Heart right ventricle (tissue), 16 donors: ENCODE measurements around the gene IQUB. TPM values are rescaled to one million over a fixed set of nuclear protein-coding genes. Genes with fewer than 3 reads are reported as not detected.
"Not testable (repeated sequence)": the region's sequence is repeated elsewhere in the genome, so short reads cannot be mapped to it uniquely, and the experiment has no call there.

Experiments used
- ATAC-seq, 8 donors: fragments of 200-7000 bp; cut with Tn5 transposase; one replicate each; pipeline ENCODE4 v1.9.1; 2020; ENCODE audit warnings: mild to moderate bottlenecking in 8 of 8, moderate library complexity in 8 of 8, moderate number of reproducible peaks in 1 of 8
- DNase-seq, 2 donors: peaks; one replicate each; pipeline ENCODE4 v3.0.0-alpha.2; 2020
- H3K27ac ChIP-seq, 10 donors: fragments of 200-600 bp; sonication (generic) in 2 of 10; one replicate each; pipeline versions ENCODE4 v1.5.0 to v1.8.0; 2020 to 2022; ENCODE audit warnings: mild to moderate bottlenecking in 3 of 10
- H3K27me3 ChIP-seq, 7 donors: fragments of 200-600 bp; one replicate each; pipeline ENCODE4 v1.8.0; 2021 to 2022; ENCODE audit warnings: mild to moderate bottlenecking in 2 of 7
- H3K36me3 ChIP-seq, 9 donors: fragments of 200-600 bp; sonication (generic) in 1 of 9; one replicate each; pipeline versions ENCODE4 v1.5.0 to v1.8.0; 2020 to 2022; ENCODE audit warnings: mild to moderate bottlenecking in 2 of 9
- H3K4me1 ChIP-seq, 9 donors: fragments of 200-600 bp; sonication (generic) in 1 of 9; one replicate each; pipeline versions ENCODE4 v1.5.0 to v1.8.0; 2020 to 2022; ENCODE audit warnings: mild to moderate bottlenecking in 4 of 9
- H3K4me3 ChIP-seq, 10 donors: fragments of 200-600 bp; sonication (generic) in 2 of 10; one replicate each; pipeline versions ENCODE4 v1.5.0 to v1.8.0; 2020 to 2022; ENCODE audit warnings: mild to moderate bottlenecking in 7 of 10, moderate library complexity in 2 of 10
- H3K9me3 ChIP-seq, 11 donors: fragments of 200-600 bp in 10 of 11; sonication (generic) in 2 of 11; one replicate each; pipeline versions ENCODE4 v1.5.0 to v1.8.0; 2013 to 2022; ENCODE audit warnings: mild to moderate bottlenecking in 2 of 11, control low read depth in 1 of 11, moderate library complexity in 1 of 11
- CTCF ChIP-seq, 9 donors: fragments of 200-600 bp; sonication (generic) in 2 of 9; IDR thresholded peaks; one replicate each; pipeline versions ENCODE4 v1.5.0 to v1.8.0; 2021 to 2022; ENCODE audit warnings: antibody characterized with exemption in 9 of 9, mild to moderate bottlenecking in 5 of 9, moderate library complexity in 1 of 9
- WGBS, 2 donors: extraction: QIAGEN DNeasy Blood & Tissue Kit; methylation state at CpG; one replicate each; pipeline ENCODE4 v1.1.7; 2013; ENCODE audit warnings: inconsistent platforms in 1 of 2; 5-methylcytosine and 5-hydroxymethylcytosine counted together
- intact Hi-C, 10 donors: fragments of 100-400 bp; cut with DNase I; formaldehyde crosslinking; loops; one replicate each; pipeline versions ENCODE4 v1.11.1 to v1.14.2; 2022
- polyA plus RNA-seq, 2 donors: library from polyadenylated mRNA; stranded (reverse); fragments of 200-250 nt; gene quantifications; one replicate each; pipeline ENCODE4 v1.2.3, GENCODE V29; 2013
- total RNA-seq, 10 donors: library from RNA; stranded (reverse); fragmentation: NEBNext Ultra II Directional in 3 of 10; extraction: Animal tissue kit (Norgen Biotek cat#: 25700) in 3 of 10; gene quantifications; one replicate each; pipeline versions ENCODE4 v1.2.1 to v1.2.4, GENCODE V29; 2021 to 2023
- donor health status: Arrhythmogenic right ventricular cardiomyopathy.
- donor health status: ischemic (EF 13 %, LVEDD 7.1; RV severe dilation, severe dysfunction).
- donor health status: healthy with polysubstance abuse.
- donor health status: DM: no; HTN: yes; CAD: no.
- donor health status: DM: no; HTN: no; CAD: no.
- donor health status: ischemic (EF 25% LVEDD 6.9; RV normal size, moderate dysfunction).
- donor health status: ischemic (EF 25% LVEDD 5.7; RV mildly dilated, moderate dysfunction).
- donor health status: healthy.
- donor health status: DM: yes; HTN: yes; CAD: no.
- donor health status: Ischemic cardiomyopathy.
- donor health status: ischemic (EF 35%, LVEDD 5.7; RV mildly dilated, moderate dysfunction).
- donor health status: nonischemic (EF 11% LVEDD 7.7; RV severe dilation, severe dysfunction).
- donor health status: DM: yes; HTN: yes; CAD: no.
- donor health status: PGD.
- donor health status: ischemic (EF 29% LVEDD 5.4; RV normal size, mild dysfunction).
- donor health status: nonischemic (EF 23%, LVEDD 6.1; RV moderate dilation, normal function).

The IQUB gene
- total and polyA plus RNA-seq, 12 donors, result 0.13 to 0.83 (median 0.51) TPM

- Histone ChIP-seq H3K27ac (no peak overlapping the region), H3K27me3 (peaks cover 0 to 35% (median 0%) of the 10 kb centered on the region in 7 donors), H3K9me3 (peaks cover 0 to 4% (median 0%) of the 10 kb centered on the region in 11 donors), H3K36me3 (no peaks in the 10 kb centered on the region), H3K4me3 (no peak overlapping the region), H3K4me1 (peaks cover 0 to 11% (median 3%) of the 10 kb centered on the region in 9 donors)
- DNase-seq (no peak), ATAC-seq (no peak)
- WGBS, 2 donors, result 92 to 96% methylated on average over 5 of the region's 5 CpGs
- intact Hi-C loops, result no loop called here
- TF ChIP-seq CTCF (IDR thresholded peaks at IDR 0.05), result no peak
These were observed 6.1 kb downstream of the IQUB start for GRCh38 chr7:123528265-123528664.

- intact Hi-C loops, result not testable (repeated sequence)
These were observed 6.6 kb downstream of the IQUB start for GRCh38 chr7:123527712-123528225.

GRCh38 chr7:123526533-123526932 is 7.9 kb downstream of the IQUB start:
- H3K27ac ChIP-seq, ATAC-seq, intact Hi-C loops, DNase-seq, H3K36me3 ChIP-seq, H3K9me3 ChIP-seq, H3K4me1 ChIP-seq, H3K4me3 ChIP-seq: not testable (repeated sequence)
- peaks cover 0 to 20% (median 0%) of the 10 kb centered on the region in 7 donors for H3K27me3 ChIP-seq
- WGBS, 2 donors, result 95 to 96% methylated on average over 6 of the region's 7 CpGs

More at GRCh38 chr7:123527712-123528225, 6.6 kb downstream of the IQUB start:
- not testable (repeated sequence) for H3K27ac ChIP-seq, ATAC-seq, DNase-seq, H3K4me3 ChIP-seq, H3K4me1 ChIP-seq, H3K36me3 ChIP-seq, H3K9me3 ChIP-seq
- 80 to 89% methylated on average over 18 to 20 of the region's 24 CpGs for WGBS, 2 donors
- H3K27me3 ChIP-seq, result peaks cover 0 to 30% (median 0%) of the 10 kb centered on the region in 7 donors

DNA sequence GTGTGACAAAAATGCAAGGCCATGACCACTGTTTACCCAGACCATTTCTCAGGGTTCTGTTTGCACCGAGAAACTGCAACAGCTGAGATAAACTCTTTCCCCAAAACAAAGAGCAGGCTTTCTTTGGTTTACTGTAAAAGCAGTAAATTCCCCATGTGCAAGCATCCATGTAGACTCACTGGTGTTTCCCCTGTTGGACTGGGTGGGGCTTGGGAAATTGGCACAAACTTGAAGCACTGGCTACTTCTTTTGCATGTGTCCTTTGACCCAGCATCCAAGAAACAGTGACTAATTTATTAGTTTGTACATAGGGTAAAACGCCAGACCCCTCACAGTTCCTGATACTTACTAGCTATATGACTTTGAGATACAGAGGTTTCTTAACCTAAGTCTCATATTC is 12.3 kb downstream of the IQUB start:
- Histone ChIP-seq H3K4me1 (no peaks in the 10 kb centered on the region), H3K4me3 (no peak overlapping the region), H3K9me3 (peaks cover 0 to 7% (median 0%) of the 10 kb centered on the region in 11 donors), H3K27me3 (no peaks in the 10 kb centered on the region), H3K36me3 (no peaks in the 10 kb centered on the region), H3K27ac (no peak overlapping the region)
- no peak for TF ChIP-seq CTCF (IDR thresholded peaks at IDR 0.05)
- intact Hi-C loops, result no loop called here
- ATAC-seq, result no peak
- WGBS, 2 donors, result 80 to 85% methylated on average over 2 of the region's 2 CpGs
- DNase-seq, result no peak

GRCh38 chr7:123505221-123505620 is 29.2 kb downstream of the IQUB start:
- H3K4me1 ChIP-seq, result no peaks in the 10 kb centered on the region
- ATAC-seq (no peak), DNase-seq (no peak)
- H3K27ac ChIP-seq, result no peak overlapping the region
- H3K4me3 ChIP-seq, result no peak overlapping the region
- H3K36me3 ChIP-seq, result no peaks in the 10 kb centered on the region
- WGBS, 2 donors, result 93% methylated on average over 2 of the region's 2 CpGs
- intact Hi-C loops, result no loop called here
- H3K9me3 ChIP-seq, result peaks cover 0 to 5% (median 0%) of the 10 kb centered on the region in 11 donors
- TF ChIP-seq CTCF (IDR thresholded peaks at IDR 0.05), result no peak
- no peaks in the 10 kb centered on the region for H3K27me3 ChIP-seq
